Calu3 (cell line): Measurements from ENCODE around the gene ATP5PB. TPM values are rescaled to one million over a fixed set of nuclear protein-coding genes. Genes with fewer than 3 reads are reported as not detected.

ENCODE experiments used
- BruUV-seq: library from RNA; stranded (reverse); fragments of 400-500 nt; replicated peaks from 2 replicates; lab custom pipeline; 2021; lab: Mats Ljungman, UMichigan
- CTCF ChIA-PET: fragments of 300-600 bp; sonication (Branson Sonifier 250); formaldehyde crosslinking; loops from one replicate; lab custom pipeline; 2022; ENCODE audit warnings: antibody characterized with exemption; lab: Charles Lee
- DNase-seq: peaks from one replicate; pipeline ENCODE4 v3.0.0; 2022
- H3K27ac Mint-ChIP-seq: one replicate; pipeline ENCODE4 v1.8.0; 2022; ENCODE audit warnings: mixed read lengths; ENCODE audit not compliant: unreplicated experiment
- H3K27me3 Mint-ChIP-seq: one replicate; pipeline ENCODE4 v1.8.0; 2022; ENCODE audit warnings: mixed read lengths; ENCODE audit not compliant: unreplicated experiment
- H3K36me3 Mint-ChIP-seq: one replicate; pipeline ENCODE4 v1.8.0; 2022; ENCODE audit warnings: mild to moderate bottlenecking, moderate library complexity, mixed read lengths; ENCODE audit not compliant: insufficient read depth, unreplicated experiment
- H3K4me1 Mint-ChIP-seq: one replicate; pipeline ENCODE4 v1.8.0; 2022; ENCODE audit warnings: mild to moderate bottlenecking, low read depth, mixed read lengths; ENCODE audit not compliant: unreplicated experiment
- H3K4me3 Mint-ChIP-seq: one replicate; pipeline ENCODE4 v1.8.0; 2022; ENCODE audit warnings: mild to moderate bottlenecking, low read depth, moderate library complexity, mixed read lengths; ENCODE audit not compliant: unreplicated experiment
- H3K9me3 Mint-ChIP-seq: one replicate; pipeline ENCODE4 v1.8.0; 2022; ENCODE audit warnings: low read depth, mixed read lengths; ENCODE audit not compliant: unreplicated experiment
- intact Hi-C: fragments of 100-400 bp; cut with micrococcal nuclease; formaldehyde crosslinking; loops from one replicate; pipeline ENCODE4 v1.10.0; 2022; ENCODE audit not compliant: unreplicated experiment
- total RNA-seq: library from RNA; stranded (reverse); gene quantifications from 2 replicates; pipeline ENCODE4 v1.2.3, GENCODE V29; 2022
- TF ChIP-seq, protein P1 (sequence below): fragments of 200-600 bp; IDR thresholded peaks from one replicate; pipeline ENCODE4 v1.8.0; 2022; ENCODE audit warnings: antibody characterized with exemption; ENCODE audit not compliant: unreplicated experiment

The ATP5PB gene
- total RNA-seq, 1 experiment from 2014 or later: 157 TPM

DNA sequence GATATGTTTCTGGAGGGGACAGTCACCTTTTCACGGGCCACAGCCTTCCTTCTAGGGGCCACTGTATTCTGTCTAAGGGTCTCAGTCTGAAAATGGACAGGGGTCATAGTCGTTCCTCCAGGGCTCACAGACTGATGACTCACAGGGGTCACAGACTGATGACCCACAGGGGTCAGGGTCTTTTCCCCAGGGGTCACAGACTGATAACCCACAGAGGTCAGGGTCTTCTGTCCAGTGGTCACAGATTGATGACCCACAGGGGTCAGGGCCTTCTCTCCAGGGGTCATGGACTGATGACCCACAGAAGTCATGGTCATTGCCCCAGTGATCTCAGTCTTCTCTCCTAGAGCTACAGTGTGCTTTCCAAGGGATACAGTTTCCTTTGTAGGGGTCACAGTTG lies 34.5 kb upstream of the ATP5PB start:
- CTCF ChIA-PET: no interaction called here
- no peak for DNase-seq
- no TSS peak for BruUV-seq
- Mint-ChIP-seq H3K36me3 (no peaks in the 10 kb centered on the region), H3K27ac (no peak overlapping the region), H3K4me1 (peaks cover 12% of the 10 kb centered on the region), H3K27me3 (no peaks in the 10 kb centered on the region), H3K4me3 (no peak overlapping the region), H3K9me3 (no peaks in the 10 kb centered on the region)
- intact Hi-C loops: no loop called here
- TF ChIP-seq, protein P1, sequence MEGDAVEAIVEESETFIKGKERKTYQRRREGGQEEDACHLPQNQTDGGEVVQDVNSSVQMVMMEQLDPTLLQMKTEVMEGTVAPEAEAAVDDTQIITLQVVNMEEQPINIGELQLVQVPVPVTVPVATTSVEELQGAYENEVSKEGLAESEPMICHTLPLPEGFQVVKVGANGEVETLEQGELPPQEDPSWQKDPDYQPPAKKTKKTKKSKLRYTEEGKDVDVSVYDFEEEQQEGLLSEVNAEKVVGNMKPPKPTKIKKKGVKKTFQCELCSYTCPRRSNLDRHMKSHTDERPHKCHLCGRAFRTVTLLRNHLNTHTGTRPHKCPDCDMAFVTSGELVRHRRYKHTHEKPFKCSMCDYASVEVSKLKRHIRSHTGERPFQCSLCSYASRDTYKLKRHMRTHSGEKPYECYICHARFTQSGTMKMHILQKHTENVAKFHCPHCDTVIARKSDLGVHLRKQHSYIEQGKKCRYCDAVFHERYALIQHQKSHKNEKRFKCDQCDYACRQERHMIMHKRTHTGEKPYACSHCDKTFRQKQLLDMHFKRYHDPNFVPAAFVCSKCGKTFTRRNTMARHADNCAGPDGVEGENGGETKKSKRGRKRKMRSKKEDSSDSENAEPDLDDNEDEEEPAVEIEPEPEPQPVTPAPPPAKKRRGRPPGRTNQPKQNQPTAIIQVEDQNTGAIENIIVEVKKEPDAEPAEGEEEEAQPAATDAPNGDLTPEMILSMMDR: no peak

DNA sequence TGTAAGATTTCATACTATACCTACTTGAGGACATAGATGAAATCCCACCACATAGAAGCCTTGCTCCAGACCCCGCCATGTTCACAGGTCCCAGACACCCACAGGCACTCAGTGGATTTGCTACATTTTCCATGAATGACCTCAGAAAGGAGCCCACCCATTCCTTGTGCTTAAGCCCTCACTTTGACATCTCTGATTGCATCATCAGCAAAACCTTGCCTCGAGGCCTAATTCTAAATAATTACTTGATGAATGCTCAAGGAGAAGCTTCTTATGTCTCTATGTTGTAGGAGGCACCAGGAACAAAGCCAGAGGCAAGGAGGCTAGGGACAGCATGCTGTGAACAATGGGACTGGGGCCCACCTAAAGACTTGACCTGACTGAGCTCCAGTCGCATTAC lies 33.8 kb upstream of the ATP5PB start:
- H3K4me1 Mint-ChIP-seq: peaks cover 12% of the 10 kb centered on the region
- intact Hi-C loops: no loop called here
- no TSS peak for BruUV-seq
- no peak for DNase-seq
- no peak overlapping the region for H3K27ac Mint-ChIP-seq
- TF ChIP-seq, protein P1: no peak
- no peaks in the 10 kb centered on the region for H3K27me3 Mint-ChIP-seq
- no peak overlapping the region for H3K4me3 Mint-ChIP-seq
- H3K9me3 Mint-ChIP-seq: no peaks in the 10 kb centered on the region
- no peaks in the 10 kb centered on the region for H3K36me3 Mint-ChIP-seq
- CTCF ChIA-PET: no interaction called here

DNA sequence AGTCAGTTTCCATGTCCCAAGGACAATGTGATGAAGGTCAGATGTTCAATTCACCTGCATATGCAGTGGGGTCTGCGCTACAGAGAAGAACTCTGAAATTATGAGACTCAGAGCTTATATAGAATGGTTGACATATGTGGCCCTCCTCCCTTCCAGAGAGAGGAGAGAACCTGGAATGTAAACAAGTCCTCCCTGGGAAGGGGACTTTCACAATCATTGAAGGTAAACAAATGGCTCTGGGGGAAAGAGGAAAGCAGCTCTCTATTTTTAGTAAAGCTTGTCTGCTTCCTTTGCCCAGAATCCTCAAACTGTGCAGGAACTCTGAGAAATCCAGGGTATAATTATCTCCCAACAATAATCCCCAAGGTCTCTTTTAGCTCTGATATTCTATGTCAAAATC lies 31.5 kb upstream of the ATP5PB start:
- H3K9me3 Mint-ChIP-seq: no peaks in the 10 kb centered on the region
- no peak for DNase-seq
- H3K27me3 Mint-ChIP-seq: no peaks in the 10 kb centered on the region
- H3K36me3 Mint-ChIP-seq: no peaks in the 10 kb centered on the region
- intact Hi-C loops: no loop called here
- CTCF ChIA-PET: no interaction called here
- TF ChIP-seq, protein P1: no peak
- H3K4me1 Mint-ChIP-seq: peaks cover 19% of the 10 kb centered on the region
- no peak overlapping the region for H3K4me3 Mint-ChIP-seq
- no TSS peak for BruUV-seq
- H3K27ac Mint-ChIP-seq: no peak overlapping the region

DNA sequence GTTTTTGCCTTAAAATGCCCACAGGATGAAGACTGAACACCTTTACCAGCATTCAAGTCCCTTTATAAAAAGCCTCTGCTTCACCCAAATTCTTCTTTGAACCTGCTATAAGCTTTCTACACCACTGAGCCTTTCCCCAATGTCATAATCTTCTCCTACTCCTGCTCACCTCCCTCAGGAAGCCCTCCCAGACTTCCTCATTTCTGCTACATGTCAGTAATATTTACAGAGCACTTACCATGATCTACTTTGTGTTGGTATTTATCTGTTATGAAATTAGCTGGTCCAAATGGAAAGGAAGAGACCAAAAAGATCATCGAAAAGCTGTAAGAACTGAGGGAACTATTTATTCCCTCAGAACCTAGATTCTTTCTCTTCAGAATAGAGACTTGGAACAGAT lies 30.2 kb upstream of the ATP5PB start:
- Mint-ChIP-seq H3K36me3 (no peaks in the 10 kb centered on the region), H3K27me3 (no peaks in the 10 kb centered on the region), H3K9me3 (no peaks in the 10 kb centered on the region), H3K27ac (no peak overlapping the region), H3K4me3 (no peak overlapping the region), H3K4me1 (peaks cover 28% of the 10 kb centered on the region)
- intact Hi-C loops: no loop called here
- CTCF ChIA-PET: no interaction called here
- no TSS peak for BruUV-seq
- TF ChIP-seq, protein P1: no peak
- no peak for DNase-seq
